ENCODE results near the gene MAP3K15. TPM values are rescaled to one million over a fixed set of nuclear protein-coding genes. Genes with fewer than 3 reads are reported as not detected.

MAP3K15 gene, protein sequence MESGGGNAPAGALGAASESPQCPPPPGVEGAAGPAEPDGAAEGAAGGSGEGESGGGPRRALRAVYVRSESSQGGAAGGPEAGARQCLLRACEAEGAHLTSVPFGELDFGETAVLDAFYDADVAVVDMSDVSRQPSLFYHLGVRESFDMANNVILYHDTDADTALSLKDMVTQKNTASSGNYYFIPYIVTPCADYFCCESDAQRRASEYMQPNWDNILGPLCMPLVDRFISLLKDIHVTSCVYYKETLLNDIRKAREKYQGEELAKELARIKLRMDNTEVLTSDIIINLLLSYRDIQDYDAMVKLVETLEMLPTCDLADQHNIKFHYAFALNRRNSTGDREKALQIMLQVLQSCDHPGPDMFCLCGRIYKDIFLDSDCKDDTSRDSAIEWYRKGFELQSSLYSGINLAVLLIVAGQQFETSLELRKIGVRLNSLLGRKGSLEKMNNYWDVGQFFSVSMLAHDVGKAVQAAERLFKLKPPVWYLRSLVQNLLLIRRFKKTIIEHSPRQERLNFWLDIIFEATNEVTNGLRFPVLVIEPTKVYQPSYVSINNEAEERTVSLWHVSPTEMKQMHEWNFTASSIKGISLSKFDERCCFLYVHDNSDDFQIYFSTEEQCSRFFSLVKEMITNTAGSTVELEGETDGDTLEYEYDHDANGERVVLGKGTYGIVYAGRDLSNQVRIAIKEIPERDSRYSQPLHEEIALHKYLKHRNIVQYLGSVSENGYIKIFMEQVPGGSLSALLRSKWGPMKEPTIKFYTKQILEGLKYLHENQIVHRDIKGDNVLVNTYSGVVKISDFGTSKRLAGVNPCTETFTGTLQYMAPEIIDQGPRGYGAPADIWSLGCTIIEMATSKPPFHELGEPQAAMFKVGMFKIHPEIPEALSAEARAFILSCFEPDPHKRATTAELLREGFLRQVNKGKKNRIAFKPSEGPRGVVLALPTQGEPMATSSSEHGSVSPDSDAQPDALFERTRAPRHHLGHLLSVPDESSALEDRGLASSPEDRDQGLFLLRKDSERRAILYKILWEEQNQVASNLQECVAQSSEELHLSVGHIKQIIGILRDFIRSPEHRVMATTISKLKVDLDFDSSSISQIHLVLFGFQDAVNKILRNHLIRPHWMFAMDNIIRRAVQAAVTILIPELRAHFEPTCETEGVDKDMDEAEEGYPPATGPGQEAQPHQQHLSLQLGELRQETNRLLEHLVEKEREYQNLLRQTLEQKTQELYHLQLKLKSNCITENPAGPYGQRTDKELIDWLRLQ (N-terminal part only)
- polyA plus RNA-seq (2013, experiment 1 of 2; ENCODE audit: insufficient read length): 0.04 TPM
- not detected for polyA plus RNA-seq (2013, experiment 2 of 2; ENCODE audit: insufficient read length)

DNA sequence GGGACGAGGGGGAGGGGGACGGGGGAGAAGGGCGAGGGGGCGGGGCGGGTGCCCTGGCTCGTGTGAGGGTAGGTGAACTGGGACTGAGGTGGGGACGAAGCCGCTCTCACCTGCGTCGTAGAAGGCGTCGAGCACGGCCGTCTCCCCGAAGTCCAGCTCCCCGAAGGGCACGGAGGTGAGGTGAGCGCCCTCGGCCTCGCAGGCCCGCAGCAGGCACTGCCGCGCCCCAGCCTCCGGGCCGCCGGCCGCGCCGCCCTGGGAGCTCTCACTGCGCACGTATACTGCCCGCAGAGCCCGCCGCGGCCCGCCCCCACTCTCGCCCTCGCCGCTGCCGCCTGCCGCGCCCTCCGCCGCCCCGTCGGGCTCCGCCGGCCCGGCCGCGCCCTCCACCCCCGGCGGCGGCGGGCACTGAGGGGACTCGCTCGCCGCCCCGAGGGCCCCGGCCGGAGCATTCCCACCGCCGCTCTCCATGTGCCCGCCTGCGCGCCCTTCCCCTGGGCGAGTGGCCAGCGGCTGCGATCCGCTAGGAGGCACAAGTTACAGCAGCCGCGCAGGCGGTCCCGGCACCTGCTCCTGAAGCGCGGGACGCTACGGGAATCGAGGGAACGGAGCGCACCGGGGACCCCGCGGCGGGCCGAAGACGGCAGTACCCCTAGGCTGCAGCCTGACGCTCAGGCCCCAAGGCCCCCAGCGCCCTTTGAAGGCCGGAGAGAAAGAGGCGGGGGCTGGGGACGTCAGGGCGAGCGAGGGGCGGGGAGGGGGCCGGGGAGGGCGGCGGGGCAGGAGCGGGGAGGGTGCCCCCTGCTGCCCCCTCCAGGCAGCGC lies at the start of gene MAP3K15:
Gene MAP3K15, minus strand, starts transcription at position 718 of the 824 bp plus-strand sequence. Its CDS starts 247 bp downstream, at position 471.
- peak; percentile 17 for DNase-seq

DNA sequence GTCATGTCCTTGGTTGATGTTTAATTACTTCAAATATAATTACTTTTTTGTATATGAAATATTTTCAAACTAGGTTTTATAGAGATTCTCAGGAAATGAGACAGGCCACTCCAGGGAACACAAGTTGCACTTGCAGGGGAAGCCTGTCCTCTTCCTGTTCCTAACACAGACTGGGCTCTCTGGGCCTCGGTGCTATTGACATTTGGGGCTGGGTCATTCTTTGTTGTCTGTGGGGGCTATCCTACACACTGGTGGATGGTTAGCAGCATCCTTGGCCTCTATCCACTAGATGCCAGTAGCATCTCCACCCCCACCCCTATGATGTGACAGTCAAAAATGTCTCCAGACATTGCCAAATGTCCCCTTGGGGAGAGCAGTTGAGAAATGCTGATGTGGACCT lies 49.3 kb upstream of the MAP3K15 start:
- DNase-seq: no peak

DNA sequence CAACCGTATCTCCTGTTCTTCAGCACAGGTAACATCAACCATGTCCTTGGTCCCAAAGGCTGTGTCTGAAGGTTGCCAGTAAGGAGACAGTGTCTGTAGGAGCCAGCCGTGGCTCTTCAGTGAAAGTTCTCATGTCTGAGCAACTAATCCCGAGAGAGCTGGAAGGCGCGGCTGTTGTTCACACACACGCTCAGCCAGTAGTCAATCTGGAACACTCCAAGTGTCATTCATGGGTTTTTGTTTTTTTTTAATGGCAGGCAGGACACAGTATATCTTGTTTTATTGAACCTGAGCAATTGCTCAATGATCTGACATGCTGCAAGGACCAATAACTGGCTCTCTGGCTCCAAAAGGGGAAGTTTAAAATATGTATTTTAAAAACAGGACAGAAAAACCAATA lies 48.4 kb upstream of the MAP3K15 start:
- DNase-seq: no peak

DNA sequence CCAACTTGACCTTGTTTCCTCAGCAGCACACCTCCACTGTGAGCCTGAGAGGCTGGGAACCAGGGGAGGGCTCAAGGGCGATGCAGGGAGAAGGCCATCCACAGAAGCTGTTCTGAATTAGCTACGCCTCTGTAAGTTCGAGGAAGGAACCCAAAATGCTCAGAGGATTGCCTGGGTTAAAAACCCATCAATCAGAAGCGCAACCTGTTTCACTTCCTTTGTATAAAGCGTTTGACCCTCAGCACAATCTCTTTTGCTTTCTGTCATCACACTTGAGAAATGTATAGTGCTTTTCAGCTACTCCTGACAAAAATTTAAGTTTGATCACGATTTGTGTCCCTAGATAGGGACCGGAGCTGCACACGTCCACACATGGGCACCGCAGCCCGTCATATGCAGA lies 48.0 kb upstream of the MAP3K15 start:
- DNase-seq: no peak

DNA sequence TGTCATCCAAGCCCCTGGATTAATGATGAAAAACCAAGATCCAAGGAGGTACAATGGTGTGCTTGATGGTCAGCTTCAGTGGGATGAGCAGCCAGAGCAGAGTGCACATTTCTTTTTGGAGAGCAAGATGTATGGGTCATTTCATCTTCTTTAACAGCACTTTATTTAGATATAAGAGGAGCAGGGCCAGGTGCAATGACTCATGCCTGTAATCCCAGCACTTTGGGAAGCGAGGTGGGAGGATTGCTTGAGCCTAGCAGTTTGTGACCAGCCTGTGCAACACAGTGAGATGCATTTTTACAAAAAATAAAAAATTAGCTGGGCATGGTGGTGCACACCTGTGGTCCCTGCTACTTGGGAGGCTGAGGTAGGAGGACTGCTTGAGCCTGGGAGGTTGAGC lies 45.3 kb upstream of the MAP3K15 start:
- DNase-seq: no peak

DNA sequence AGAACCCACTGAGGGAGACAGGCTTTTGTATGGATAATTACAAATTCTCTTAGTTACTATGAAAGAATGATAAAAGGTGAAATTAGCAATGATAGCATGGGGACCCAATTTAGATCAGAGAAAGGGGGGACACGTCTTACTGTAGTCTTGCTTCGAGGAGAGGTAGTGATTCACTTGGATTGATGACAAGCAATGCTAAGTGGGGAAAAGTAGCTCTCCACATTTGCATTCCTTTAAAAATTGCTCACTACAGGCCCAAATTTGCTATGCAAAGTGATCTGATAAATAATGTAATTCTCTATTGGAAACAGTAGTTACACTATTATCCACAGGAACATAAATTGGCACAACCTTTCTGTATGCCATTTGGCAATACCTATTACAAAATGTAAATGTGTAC lies 42.5 kb upstream of the MAP3K15 start:
- no peak for DNase-seq

DNA sequence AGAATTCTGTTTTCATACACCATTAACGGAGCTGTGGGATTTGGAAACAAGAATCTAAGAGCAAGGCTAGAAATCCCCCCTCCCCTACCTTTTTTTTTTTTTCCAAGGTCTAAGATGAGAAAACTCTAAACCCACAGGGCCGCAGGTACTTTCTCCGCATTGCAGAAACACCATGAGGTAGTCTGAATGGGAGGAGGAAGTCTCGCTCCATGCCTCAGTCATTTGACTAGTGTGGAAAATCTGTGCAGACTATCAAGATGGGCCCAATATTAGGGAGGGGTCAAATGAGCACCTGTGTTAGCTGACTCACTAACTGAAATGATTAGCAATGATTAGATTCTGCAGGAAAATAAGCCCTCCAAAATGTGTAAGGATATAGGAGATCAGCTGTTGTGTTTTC lies 40.9 kb upstream of the MAP3K15 start:
- no peak for DNase-seq

DNA sequence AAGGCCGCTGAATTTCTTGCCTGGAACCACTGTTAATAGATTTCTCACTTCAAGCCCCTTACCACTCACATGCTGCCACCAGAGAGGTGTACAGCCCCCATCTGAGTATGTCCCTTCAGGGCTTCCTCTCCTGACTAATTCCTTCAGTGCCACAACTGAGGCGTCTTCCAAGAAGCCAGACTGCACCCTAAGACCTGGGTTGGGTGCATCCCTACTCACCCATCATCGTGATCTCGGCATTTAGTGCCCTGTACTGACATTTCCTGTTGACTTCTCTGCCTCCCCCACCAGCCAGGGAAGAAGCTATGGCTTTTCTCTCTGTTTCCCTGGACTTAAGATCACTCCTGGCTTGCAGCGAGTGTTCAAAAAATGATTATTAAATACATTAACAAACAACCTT lies 40.4 kb upstream of the MAP3K15 start:
- DNase-seq: no peak

DNA sequence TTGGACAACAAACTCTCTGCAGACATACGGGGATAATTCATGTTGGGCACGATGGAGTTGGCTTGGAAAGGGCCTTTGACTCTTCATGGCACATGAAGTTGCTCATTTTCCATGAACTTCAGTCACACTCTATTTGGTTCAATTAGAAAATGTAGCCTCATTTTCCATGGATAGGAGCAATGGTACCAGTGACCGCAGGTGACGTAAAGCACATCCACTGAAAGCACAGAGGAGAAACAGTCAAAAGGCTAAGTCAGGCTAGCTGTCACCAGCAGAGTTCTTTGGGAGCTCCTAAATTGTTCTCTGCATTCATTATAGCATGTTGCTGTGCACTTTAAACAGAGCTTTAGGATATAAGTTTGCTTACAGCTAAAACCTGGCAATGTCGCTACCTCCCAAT lies 39.9 kb upstream of the MAP3K15 start:
- no peak for DNase-seq

DNA sequence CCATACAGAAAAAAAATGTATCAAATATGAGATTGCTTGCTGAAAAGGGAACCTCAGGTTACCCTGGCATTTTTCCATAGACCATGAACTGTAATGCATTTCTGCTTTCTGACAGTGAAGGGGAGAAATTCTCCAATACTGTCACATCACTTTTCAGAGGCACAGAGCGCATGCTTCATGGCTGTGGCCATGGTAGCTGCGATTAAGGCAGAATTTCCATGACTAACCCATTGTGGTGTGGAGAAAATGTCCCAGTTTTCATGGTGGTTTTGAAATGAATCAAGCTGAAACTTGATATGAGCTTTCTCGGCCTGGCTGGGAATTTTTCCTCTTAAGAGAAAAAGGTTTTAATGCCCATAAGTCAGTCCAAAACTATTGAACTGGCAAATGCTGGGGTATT lies 39.5 kb upstream of the MAP3K15 start:
- DNase-seq: peak; percentile 61

DNA sequence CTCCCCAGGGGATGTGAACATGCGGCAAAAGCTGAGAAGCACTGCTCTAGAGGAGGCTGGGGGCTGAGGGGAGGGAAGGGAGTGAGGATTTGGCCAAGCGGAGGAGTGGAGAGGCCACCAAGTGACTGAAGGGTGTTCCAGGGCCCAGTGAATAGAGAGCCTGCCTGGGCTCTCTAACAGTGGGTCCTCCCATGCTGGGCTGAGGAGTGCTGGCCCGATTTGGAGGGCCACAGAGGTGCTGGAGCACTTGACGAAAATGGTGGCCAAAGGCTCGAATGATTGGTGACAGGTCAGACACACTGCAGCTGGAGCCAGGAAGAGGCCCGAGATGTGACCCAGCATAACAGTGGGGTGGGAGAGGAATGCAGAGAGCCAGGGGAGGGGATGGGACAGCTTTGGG lies 37.5 kb upstream of the MAP3K15 start:
- DNase-seq: no peak

DNA sequence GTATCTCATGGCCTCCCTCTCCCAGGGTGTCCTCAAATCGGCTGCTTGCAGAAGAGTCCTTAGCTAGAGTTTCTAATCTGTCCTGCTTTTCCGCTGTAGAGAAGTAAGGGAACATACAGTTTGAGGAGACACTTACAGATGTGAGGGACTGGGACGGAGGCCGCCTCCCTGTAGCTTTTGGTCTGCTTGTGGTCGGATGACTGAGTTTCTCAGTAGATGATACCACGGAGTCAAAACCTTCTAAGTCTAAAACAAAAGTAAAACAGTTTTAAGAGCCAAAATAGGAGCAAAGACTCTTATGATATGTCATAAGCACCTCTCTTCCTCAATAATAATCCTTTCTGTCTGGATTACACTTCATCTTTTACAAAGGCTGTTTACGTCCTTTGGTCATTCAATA lies 34.5 kb upstream of the MAP3K15 start:
- DNase-seq: no peak

DNA sequence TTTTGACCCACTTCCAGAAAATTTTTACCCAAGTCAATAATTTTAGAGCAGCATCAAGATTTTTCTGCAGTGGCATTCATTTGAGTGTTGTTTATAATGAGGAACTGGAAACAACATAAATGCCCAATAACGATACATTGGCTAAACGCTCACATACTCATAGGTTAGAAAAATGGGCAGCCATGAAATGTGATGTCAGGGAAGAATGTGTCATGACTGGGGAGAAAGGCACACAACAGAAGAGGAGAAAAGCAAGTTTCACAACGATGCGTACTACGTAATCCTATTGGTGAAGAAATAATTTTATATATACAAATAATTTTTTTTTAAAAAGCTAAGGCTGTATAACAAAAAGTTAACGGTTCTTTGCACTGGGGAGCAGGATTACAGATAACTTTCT lies 33.6 kb upstream of the MAP3K15 start:
- DNase-seq: no peak

DNA sequence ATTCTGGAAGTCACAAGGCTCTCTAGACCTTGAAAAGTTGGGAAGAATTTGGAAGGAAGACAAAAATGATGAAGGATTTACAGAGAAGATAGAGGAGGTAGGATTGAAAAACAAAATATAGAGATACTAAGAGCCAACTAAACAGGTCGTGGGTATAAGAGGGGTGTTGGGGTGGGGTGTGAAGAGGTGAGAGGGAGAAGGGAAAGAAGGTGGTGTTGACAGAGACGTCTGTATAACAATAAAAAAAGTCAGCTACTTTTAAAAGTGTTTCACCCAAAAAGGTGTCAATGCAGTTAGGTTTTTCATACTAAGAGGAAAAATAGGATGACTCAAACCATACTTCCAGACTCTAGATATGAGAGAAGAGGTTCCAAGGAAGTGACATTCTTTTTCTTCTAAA lies 33.0 kb upstream of the MAP3K15 start:
- no peak for DNase-seq

DNA sequence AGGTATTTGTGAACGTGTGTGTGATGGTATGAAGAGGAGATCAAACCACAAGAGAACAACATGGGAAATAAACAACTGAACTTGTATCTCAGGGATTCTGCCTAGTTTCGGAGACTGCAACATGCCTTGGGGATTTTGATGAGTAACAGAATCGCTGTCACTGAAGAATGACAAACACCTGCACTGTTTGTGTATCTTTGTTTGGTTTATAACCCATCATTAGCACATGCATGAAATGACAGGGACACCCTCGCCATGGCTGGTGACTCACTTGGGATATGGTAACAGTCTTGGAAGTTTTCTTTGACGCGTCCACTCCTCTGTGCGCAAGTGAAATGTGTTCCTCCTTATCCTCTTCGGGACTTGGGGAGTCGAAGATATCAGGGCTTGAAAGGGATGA lies 30.3 kb upstream of the MAP3K15 start:
- no peak for DNase-seq

DNA sequence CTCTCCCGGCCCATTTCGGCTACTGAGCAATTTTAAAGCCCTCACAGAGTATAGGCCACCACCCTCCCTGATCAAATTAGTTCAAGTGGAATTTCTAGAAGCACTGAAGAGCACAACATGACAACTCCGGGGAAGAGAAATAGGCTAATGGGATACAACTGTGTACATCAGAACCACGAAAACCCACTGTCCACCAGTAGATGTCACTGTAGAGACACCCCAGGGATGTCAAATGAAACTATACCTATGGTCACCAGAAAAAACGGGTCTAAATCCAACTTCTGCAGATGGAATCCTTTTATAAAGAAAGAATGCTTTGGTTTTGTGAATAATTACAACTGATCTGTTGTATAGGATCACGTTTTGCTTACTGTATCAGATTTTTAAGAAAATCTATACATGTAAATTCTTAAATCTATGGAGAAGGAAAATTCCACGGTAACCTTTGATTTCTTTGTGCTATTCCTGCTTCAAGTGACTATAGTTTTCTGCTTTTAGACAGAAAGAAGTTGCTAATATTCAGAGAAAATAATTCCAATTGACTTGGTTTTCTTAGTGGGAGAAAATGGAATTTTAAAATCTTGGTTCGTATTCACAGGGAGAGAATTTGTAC lies 29.5 kb upstream of the MAP3K15 start:
- DNase-seq: peak; percentile 50

DNA sequence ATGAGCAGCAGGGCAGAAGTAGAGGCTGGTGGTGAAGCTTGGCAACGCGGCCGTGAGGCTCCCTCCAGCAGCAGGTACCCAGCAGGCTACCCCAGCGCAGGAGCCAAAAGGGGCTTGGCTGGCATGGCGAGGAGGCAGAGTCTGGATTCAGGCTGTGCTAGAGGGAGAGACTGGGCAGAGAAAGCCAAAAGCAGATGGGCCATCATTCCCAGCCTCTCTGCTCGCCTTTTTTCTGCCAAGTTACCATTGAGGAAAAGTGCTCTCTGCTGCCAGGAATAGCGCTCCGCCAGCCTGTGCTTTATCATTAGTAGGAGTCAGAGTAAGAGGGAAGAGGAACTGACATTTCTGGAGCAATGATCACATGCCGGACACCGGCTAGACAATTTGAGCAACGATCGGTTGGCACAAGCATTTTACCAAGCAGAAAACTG lies 28.7 kb upstream of the MAP3K15 start:
- DNase-seq: no peak

DNA sequence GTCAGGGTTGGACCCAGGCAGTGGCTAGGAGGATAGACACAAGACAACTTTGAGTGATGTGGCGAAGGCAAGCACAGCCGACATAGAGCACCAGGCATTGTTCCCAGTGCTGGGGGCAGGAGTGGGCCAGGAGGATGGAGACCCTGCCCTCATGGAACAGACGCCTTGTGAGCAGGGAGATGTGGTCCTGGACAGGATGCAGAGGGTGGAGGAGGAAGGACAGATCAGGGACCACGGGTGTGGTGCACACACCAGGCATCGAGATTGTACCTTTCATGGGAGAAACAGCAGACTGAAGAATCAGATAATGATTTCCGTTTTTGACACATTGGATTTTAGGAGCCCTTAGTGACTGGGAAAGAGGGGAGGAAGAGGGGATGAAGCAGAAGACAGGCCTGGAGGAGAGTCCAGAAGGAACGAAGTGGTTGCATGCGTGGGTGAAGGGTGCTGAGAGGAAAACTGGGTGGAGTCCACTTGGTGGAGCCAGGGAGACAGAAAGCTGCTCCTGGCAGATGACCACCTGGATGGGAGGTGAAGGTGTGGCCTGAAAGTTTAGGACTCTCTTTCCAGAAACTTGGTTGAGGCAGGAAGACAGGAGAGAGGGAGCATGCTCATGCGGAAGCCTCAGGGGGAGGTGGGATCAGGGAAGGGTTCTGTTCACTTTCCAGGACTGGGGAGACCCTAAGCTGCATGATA lies 27.9 kb upstream of the MAP3K15 start:
- DNase-seq: no peak

DNA sequence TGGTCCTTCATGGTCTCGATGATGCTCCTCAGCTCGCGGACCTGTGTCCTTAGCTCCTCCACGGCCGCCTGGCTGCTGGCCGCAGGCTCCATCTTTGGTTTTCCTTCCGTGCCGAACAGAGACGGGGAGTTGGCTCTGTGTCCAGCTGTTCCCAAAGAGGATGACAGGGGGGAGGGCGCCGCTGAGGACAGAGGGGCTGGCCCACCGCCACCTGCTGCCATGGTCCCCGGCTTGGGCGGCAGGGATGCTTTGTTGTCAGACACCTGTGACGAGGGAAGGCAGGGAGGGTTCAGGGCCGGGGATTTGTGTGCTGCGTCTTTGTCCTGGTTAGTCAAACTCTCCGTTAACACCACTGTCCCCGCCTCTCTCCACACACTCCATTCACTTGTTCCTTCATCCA lies 26.6 kb upstream of the MAP3K15 start:
- DNase-seq: no peak

DNA sequence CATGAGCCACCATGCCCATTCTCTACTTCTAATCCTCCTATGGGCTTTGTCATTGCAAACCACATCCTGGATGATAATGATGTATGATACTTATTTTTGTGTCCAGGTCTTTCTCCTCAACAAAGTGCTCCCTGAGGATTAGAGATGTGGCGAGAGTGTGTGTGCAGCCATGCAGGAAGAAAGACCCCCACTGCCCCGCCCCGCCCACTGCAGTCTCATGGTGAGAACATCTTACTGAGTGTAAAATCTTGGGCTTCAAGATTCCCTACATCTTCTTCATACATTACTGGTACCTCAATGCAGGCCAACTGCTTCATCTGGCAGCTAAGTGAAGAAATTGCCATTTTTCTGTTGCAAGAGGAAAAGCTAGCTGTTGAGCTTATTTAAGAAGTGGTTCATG lies 25.9 kb upstream of the MAP3K15 start:
- DNase-seq: no peak

DNA sequence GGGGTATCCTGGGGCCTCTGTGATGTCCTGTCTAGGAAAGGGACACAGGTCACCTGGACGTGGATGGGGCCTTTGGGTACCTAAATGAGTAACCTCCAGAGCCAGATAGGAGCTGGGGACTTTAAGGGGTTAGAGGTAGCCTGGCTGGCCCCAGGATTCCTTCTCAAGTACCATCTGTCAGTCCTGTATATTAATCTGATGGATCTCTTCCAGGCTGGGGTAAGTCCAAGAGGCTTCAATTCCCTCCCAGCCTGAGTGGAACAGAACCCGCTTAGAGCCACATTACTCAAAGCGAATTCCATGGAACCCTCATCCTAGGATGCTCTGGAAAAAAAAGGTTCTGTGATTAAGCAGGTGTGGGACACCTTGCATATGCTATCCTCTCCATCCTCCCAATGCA lies 24.8 kb upstream of the MAP3K15 start:
- DNase-seq: no peak
